OCI-LY3 (cell line): ENCODE data around the gene DNHD1.

Source experiments
- EZH2phosphoT487 ChIP-seq: fragments of 200-600 bp; shearing (Covaris generic); IDR thresholded peaks from 2 replicates; pipeline ENCODE4 v1.6.1; 2018; ENCODE audit warnings: antibody characterized with exemption, mixed run types, low read depth
- TF ChIP-seq, protein P1 (sequence below): fragments of 200-600, 300-600 bp; sonication (generic); IDR thresholded peaks from 2 replicates; pipeline ENCODE4 v1.5.1; 2014; ENCODE audit warnings: antibody characterized with exemption, low read length, low read depth

- TF ChIP-seq, protein P1, sequence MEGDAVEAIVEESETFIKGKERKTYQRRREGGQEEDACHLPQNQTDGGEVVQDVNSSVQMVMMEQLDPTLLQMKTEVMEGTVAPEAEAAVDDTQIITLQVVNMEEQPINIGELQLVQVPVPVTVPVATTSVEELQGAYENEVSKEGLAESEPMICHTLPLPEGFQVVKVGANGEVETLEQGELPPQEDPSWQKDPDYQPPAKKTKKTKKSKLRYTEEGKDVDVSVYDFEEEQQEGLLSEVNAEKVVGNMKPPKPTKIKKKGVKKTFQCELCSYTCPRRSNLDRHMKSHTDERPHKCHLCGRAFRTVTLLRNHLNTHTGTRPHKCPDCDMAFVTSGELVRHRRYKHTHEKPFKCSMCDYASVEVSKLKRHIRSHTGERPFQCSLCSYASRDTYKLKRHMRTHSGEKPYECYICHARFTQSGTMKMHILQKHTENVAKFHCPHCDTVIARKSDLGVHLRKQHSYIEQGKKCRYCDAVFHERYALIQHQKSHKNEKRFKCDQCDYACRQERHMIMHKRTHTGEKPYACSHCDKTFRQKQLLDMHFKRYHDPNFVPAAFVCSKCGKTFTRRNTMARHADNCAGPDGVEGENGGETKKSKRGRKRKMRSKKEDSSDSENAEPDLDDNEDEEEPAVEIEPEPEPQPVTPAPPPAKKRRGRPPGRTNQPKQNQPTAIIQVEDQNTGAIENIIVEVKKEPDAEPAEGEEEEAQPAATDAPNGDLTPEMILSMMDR, result peak; percentile 23; the same call in 1 of the 2 replicates
- TF ChIP-seq EZH2phosphoT487, result no peak
Measured at GRCh38 chr11:6568191-6568918, 71.3 kb downstream of the DNHD1 start.
